HUDEP-2 (cell line): ENCODE data around the gene SGCE.
A peak's percentile ranks its signal among the peaks of the same experiment; 100 is the strongest.
"Not testable (repeated sequence)": the region's sequence is repeated elsewhere in the genome, so short reads cannot be mapped to it uniquely, and the experiment has no call there.

ENCODE experiments used
- DNase-seq, 76 experiments: peaks; one replicate each; lab custom pipeline; 2025; ENCODE audit not compliant: unreplicated experiment in 76 of 76; lab: John Stamatoyannopoulos, UW

Gene SGCE, protein sequence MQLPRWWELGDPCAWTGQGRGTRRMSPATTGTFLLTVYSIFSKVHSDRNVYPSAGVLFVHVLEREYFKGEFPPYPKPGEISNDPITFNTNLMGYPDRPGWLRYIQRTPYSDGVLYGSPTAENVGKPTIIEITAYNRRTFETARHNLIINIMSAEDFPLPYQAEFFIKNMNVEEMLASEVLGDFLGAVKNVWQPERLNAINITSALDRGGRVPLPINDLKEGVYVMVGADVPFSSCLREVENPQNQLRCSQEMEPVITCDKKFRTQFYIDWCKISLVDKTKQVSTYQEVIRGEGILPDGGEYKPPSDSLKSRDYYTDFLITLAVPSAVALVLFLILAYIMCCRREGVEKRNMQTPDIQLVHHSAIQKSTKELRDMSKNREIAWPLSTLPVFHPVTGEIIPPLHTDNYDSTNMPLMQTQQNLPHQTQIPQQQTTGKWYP

DNA sequence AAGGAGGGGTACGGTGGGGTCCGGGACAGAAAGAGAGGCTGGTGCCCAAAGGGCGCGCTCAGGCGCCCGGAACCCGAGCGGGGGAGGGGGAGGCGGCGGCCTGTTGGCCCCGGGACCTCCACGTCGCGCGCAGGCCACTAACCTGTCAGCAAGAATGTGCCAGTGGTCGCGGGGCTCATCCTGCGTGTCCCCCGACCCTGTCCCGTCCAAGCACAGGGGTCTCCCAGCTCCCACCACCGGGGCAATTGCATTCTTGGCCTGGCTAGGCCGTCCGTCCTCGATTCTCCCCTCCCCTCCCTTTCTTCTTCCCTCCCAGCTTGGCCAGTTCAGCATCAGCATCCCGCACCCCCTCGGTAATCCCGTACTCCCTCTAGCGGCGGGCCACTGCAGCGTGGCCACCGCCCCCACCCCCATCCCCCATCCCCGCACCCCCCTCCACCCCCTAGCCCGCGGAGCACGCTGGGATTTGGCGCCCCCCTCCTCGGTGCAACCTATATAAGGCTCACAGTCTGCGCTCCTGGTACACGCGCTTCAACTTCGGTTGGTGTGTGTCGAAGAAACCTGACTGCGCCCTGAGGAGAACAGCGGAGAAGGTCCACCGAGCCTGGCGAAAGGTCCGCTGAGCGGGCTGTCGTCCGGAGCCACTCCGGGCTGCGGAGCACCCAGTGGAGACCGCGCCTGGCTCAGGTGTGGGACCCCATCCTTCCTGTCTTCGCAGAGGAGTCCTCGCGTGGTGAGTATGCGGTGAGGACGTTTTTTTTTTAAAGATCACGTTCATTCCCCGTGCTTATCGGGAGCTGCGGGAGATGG is at the start of gene SGCE:
Gene SGCE, minus strand, starts transcription at position 286 of the 810 bp plus-strand sequence. Its CDS starts 35 bp downstream, at position 251.
- DNase-seq: peak in 25 of 76 experiments; percentile 1 to 35 (median 12)

DNA sequence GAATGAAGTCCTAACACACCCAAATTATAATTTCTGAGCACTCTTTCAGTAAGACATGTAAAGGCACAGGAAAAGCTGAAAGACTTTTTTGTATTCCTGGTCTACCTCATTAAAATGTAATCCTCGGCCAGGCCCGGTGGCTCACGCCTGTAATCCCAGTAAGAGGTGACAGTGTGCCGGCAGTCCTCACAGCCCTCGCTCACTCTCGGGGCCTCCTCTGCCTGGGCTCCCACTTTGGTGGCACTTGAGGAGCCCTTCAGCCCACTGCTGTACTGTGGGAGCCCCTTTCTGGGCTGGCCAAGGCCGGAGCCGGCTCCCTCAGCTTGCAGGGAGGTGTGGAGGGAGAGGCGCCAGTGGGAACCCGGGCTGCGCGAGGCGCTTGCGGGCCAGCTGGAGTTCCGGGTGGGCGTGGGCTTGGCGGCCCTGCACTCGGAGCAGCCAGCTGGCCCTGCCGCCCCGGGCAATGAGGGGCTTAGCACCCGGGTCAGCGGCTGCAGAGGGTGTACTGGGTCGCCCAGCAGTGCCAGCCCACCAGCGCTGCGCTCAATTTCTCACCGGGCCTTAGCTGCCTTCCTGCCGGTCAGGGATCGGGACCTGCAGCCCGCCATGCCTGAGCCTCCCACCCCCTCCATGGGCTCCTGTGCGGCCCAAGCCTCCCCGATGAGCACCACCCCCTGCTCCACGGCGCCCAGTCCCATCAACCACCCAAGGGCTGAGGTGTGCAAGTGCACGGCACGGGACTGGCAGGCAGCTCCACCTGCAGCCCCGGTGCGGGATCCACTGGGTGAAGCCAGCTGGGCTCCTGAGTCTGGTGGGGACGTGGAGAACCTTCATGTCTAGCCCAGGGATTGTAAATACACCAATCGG is 49.5 kb upstream of the SGCE start:
- DNase-seq: not testable (repeated sequence)

DNA sequence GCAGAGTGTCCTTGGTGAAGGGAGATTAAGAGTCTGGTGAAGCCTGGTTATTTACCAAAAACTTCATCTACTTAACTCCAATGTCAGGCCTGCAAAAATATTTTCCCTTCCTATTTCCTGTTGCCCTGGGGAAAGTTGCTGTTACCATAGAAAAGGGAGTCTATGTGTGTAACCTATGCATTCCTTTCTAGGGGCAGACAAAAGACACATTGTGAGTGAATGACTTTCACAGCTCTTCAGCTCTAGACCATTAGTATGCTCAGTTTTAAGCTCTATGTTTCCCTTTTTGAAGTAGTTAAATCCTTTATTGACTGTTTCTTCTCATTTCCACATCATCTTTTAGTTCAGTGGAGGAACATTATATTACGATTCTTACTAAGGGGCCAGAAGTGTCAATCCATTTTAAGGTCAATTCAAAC is 45.6 kb upstream of the SGCE start:
- no peak for DNase-seq

DNA sequence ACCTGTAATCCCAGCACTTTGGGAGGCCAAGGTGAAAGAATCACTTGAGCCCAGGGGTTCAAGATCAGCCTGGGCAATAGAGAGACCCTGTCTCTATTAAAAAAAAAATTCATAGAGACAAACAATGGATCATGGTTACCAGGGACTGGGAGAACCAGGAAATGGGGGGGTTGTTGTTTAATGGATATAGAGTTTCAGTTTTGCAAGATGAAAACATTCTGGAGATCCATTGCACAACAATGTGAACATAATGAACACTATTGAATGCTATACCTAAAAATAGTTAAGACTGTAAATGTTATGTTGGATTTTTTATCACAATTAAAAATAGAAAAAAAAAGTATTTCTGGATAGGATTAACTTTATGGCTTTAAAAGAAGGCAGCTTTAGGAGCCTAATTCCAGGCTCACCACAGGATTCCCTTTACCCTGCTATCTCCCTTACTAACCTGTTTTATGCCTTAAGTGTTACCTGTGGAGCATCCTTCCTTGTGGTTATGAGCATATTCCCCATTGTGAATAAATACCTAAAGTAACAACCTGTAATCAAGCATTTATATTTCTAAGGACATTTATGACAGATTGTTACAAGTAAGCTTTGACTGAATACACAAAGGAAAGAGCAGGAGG is 45.1 kb upstream of the SGCE start:
- no peak for DNase-seq

DNA sequence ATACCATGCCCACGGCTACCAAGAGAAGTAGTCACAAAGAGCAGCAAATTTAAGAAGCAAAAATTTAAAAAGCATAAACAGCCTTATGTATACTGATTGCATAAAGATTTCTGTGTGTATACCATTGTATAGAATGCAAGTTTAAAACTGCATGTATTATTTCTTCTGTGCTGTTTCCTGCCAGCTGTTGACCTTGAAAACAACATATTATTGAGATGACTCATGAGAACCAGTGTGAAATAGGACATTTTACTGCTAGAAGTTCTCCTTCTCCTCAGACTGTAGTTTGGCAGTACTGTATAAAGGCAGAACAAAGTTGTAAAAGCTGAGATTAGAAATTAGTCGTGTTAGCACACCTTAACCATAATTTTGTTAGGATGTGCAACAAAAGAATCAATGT is 42.3 kb upstream of the SGCE start:
- no peak for DNase-seq

DNA sequence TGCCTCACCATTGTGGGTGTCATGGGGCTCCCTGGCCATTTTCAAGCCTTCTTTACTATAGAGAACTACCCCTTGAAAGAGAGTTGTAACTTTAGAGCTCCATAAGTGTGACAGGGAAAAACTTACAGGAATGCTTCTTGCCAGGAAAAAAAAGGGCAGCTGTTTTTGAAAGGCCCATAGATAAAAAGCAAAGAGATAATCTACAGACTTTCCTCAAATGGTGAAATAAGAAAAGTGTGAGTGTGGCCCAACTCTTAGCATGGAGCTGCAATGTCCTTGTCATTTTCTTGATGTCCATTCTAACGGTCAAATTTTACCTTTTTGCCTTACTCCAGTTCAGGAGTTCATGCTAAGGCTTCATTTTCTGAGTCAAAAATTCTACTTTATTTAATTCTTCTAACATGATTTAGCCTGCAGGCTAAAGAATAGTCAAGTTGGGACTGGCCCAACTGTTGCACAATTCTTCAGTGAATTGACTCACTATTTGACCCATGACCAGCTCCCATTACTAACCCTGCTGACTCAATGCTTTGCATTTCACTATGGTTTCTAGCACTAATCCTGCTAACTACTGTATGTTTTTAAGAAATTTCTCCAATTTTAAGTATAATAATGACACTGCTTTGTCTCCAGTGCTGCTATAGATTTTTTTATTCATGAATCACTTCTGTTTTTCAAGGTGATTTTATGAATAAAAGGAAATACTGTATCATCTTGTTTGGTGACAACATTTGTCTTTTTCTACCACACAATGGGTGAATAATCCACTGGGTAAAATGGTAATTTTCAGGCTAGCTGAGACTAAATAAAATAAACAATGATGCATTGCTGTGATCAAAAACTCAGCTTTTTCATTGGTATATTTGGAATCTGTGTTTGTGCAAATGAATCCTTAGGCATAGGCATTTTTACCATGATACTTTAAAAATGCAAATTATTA is 41.4 kb upstream of the SGCE start:
- no peak for DNase-seq

DNA sequence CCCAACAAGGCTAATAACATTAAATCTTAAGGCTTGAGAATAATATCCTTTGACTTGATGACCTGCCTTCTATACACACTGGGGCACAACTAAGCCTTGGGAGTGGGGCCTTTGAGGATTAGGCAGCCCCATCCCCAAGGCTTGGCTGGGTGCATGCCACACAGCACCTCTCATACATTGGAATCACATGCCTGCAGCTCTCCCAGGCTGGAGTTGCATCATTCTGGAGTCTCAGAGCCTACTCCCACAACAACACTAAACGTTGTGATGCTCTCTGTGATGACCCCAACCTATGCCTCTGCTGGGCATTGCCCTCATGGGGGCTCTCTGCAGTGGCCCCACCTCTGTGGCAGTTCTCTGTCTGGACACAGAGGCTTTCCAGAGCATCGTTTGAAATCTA is 31.9 kb upstream of the SGCE start:
- DNase-seq: no peak

DNA sequence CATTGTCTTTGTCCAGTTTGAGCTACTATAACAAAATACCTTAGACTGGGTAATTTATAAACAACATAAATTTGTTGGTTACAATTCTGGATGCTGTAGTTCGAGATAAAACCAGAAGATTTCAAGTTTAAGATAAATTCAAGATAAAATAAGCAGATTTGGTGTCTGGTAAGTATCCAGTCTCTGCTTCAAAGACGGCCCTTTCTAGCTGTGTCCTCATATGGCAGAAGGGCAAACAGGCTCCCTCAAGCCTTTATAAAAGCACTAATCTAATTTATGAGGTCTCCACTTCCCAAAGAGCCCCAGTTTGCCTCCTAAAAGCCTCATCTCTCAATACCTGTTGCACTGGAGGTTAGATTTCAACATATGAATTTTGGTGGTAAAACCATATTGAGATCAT is 31.1 kb upstream of the SGCE start:
- no peak for DNase-seq

DNA sequence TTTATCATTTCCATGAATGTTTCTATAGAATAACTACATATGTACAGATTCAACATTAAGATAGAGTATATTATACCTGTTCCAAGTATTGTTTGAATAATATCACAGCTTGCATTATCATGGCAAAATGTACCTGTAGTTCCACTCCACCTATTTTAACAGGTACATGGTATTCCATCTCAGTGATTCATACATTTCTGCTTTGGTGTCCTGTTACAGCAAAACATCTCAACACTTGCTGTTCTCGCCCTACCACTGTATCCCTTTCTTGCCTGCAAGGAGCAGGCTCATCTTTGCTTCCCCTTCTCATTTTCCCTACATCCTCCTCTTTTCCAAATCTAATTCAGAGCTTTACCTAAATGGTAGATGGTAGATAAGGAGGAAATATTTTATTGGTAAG is 27.1 kb upstream of the SGCE start:
- no peak for DNase-seq

DNA sequence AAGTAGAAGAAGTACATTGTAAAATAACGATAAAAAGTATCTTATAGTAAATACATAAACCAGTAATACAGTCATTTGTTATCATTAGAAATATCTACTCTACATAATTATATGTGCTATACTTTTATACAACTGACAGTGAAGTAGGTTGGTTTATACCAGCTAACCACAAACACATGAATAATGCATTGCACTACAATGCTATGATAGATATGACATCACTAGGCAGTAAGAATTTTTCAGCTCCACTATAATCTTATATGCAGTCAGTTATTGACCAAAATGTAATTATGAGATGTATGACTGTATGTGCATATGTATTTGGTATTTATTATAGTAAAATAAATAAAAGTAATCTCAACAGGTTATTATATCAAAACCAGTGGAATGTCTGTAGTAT is 23.4 kb upstream of the SGCE start:
- no peak for DNase-seq

DNA sequence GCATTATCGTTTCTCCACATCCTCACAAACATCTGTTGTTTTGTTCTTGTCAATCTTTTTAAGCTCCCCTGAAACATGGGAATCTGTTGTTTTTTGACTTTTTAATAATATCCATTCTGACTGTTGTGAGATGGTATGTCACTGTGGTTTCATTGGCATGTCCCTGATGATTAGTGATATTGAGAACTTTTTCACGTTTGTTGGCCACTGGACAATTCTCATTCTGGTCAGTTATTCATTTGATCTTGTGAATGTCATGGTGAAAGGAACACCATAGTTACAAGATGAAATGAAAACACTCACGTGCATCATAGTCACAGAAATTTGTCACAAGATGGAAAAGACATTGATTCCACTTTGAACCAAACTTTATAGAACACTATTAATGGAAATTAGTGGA is 20.5 kb upstream of the SGCE start:
- DNase-seq: no peak

DNA sequence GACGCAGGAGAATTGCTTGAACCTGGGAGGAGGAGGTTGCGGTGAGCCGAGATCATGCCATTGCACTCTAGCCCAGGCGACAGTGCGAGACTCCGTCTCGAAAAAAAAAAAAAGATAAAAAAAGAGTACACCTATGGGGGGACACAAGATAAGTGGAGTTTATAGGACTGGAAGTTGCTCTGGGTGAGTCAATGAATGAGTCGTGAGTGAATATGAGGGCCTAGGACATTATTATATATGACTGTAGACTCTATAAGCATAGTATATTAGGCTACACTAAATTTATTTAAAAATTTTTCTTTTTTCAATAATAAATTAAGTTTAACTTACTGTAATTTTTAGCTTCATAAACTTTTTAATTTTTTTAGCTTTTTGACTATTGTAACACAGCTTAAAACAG is 19.4 kb upstream of the SGCE start:
- no peak for DNase-seq

DNA sequence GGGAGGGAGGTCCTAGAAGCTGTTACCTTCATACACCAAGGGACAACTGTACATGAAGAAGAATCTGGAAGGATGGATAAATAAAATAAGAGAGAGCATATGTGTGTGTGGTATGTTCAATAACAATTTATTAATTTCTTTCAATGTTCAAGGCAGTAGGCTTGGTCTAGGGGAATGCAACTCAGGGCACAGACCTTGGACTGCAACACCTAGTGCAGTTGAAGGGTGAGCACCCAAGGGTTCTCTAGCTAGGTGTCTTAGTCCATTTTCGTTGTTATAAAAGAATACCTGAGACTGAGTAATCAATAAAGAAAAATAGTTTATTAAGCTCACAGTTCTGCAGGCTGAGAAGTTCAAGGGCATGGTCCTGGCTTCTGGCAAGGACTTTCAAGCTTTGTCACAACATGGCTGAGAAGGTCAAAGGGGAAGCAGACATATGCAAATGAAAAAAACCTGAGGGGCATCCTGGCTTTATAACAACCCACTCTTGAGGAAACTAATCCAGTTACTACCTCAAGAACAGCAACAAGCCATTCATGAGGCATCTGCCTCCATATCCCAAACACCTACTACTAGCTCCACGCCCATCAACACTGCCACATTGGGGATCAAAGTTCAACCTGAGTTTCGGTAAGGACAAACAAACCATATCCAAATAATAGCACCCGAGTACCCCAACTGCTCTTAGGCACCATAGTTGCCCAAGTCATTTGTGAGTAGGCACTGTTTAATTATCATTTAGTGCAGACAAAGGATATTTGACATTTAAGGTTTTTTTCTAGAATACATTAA is 15.7 kb upstream of the SGCE start:
- DNase-seq: no peak

DNA sequence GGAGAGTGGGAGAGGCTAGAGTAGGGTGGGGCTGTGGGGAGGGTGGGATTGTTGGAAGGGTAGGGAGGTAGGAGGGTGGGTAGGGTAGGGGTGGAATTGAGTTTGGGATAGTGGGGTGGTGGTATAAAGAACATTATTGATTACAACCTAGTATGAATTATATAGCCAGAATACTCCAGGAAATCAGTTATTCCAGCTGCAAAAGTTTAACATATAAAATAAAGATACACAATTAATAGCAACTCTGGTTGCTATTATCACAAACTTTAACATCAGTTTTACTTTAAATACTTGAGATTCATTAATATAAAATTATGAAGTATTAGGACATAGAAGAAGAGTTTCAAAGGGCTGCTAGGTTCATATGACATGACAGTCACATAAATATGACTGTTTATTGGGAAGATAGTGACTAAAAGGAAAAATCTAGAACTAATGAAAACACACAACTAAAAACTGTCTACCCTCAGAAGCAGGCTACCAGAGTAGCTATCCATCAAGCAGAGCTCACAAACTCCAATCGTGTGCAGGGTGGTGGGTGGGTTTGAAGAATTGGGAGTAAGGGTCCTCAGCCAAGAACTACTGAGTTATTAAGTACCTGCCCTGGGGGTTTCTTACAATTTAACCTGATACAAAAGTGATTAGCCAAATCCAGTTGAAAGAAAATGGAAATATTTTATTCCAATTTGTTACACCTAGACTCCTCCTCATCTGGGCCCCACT is 14.0 kb upstream of the SGCE start:
- DNase-seq: no peak

DNA sequence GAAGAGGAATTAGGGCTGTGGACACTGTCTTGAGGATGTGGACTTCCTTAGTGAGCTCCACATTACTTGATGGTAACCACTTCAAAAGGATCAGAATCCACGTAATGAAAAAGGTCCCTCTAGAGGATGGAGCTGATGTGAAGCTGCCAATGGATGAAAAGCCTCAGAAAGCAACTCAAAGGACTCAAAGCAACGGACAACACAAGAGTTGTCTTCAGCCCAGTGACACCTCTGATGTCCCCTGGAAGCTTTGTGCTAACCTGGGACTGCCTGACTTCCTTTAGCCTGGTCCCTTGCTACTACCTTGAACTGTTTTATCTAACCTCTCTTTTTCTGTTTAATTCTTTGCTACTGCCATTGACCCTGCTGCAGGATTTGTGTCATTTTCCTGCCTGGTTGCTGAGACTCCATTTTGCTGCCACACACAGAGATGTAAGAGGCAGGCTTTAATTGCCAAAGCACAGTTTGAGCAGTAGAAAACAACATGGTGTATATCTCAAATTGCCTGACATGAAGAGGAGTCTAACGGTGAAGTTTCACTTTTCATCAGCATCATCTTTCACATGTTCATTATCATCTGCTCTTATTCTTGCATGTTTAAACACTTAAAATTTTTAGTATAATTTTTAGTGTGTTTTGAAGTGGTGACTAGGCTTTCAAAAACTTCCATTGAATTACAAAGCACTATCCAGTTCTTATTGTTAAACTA is 11.1 kb upstream of the SGCE start:
- DNase-seq: no peak

DNA sequence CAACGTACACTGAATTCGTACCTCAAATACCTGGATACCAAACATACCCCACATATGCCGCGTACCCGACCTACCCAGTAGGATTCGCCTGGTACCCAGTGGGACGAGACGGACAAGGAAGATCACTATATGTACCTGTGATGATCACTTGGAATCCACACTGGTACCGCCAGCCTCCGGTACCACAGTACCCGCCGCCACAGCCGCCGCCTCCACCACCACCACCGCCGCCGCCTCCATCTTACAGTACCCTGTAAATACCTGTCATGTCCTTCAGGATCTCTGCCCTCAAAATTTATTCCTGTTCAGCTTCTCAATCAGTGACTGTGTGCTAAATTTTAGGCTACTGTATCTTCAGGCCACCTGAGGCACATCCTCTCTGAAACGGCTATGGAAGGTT is 9.5 kb upstream of the SGCE start:
- no peak for DNase-seq

DNA sequence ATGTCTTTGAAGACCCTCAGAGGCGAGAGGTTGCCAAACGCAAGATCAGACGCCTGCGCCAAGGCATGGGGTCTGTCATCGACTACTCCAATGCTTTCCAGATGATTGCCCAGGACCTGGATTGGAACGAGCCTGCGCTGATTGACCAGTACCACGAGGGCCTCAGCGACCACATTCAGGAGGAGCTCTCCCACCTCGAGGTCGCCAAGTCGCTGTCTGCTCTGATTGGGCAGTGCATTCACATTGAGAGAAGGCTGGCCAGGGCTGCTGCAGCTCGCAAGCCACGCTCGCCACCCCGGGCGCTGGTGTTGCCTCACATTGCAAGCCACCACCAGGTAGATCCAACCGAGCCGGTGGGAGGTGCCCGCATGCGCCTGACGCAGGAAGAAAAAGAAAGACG is 8.1 kb upstream of the SGCE start:
- DNase-seq: no peak
